IPS DF 4.7 (cell line): ENCODE results near the gene MYO18A.

Experiments used
- DNase-seq: peaks from one replicate; pipeline ENCODE4 v3.0.0-alpha.2; 2013; ENCODE audit warnings: low spot score; ENCODE audit errors: extremely low read depth

MYO18A gene

GRCh38 chr17:29038085-29038795, 142.0 kb downstream of the MYO18A start:
- no peak for DNase-seq

- DNase-seq = no peak
Measured at GRCh38 chr17:29037739-29038084, 142.5 kb downstream of the MYO18A start.

- no peak for DNase-seq
Measured at GRCh38 chr17:29036584-29036983, 143.6 kb downstream of the MYO18A start.

- DNase-seq = no peak
Measured at GRCh38 chr17:29034510-29034909, 145.7 kb downstream of the MYO18A start.

- no peak for DNase-seq
Measured at GRCh38 chr17:29032857-29033197, 147.4 kb downstream of the MYO18A start.

GRCh38 chr17:29032013-29032856, 148.0 kb downstream of the MYO18A start:
- no peak for DNase-seq

- DNase-seq = no peak
Measured at GRCh38 chr17:29031488-29031887, 148.7 kb downstream of the MYO18A start.

- DNase-seq = no peak
Measured at GRCh38 chr17:29024316-29024952, 155.8 kb downstream of the MYO18A start.

- DNase-seq = no peak
Measured at GRCh38 chr17:29022074-29022473, 158.1 kb downstream of the MYO18A start.

GRCh38 chr17:29021226-29021625, 159.0 kb downstream of the MYO18A start:
- DNase-seq = no peak
